T-helper 1 cell treated with Interleukin-12 subunit alpha and Interleukin-12 subunit beta and Interleukin-4 antibody, amounts not matched to agents 30 μg/mL and 1 μg/mL, for 36 hours (primary cell): ENCODE data around the gene CEP85.

ENCODE experiments used
- H3K27ac Mint-ChIP-seq: one replicate; pipeline ENCODE4 v1.8.0; 2021; ENCODE audit warnings: mild to moderate bottlenecking, mixed read lengths
- H3K27me3 Mint-ChIP-seq: one replicate; pipeline ENCODE4 v1.8.0; 2021; ENCODE audit warnings: low read depth, mixed read lengths
- H3K36me3 Mint-ChIP-seq: one replicate; pipeline ENCODE4 v1.8.0; 2021; ENCODE audit warnings: low read depth, mixed read lengths
- H3K4me1 Mint-ChIP-seq: one replicate; pipeline ENCODE4 v1.8.0; 2021; ENCODE audit warnings: low read depth, mixed read lengths
- H3K4me3 Mint-ChIP-seq: one replicate; pipeline ENCODE4 v1.8.0; 2021; ENCODE audit warnings: mild to moderate bottlenecking, moderate library complexity, mixed read lengths
- H3K9me3 Mint-ChIP-seq: one replicate; pipeline ENCODE4 v1.8.0; 2021; ENCODE audit warnings: mixed read lengths

The CEP85 gene

DNA sequence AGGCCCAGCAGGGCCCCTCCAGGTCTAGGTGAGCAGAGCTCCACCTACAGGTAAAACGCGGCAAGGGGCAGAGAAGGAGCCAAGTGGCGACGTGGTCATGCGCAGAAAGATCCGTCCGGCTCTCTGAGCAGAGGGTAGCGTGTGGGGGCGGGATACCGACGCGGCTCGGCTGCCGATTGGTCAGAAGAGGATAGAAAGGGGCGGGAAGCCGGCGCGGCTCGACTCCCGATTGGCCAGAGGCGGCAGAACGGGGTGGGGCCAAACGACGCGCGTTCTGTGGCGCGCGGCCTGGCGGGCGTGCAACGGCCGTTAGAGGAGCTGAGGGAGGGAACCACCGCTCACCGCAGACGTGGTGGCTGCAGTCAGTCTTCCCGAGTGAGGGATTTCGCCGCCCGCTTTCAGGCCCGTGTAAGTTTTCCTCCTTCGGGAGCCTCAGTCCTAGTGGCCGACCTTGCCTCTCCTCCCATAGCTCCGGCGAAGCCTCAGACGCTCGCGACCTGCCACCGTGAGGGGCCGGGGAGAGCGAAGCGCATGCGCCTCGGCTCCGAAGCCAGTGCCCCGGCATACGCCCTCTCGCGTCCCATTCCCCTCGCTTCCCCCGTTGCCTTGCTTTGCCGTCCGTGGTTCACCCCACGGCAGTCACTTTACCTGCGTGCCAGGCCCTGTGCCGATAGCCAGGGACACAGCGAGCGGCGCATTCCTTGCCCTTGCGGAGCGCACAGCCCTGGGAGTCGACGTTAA is at the start of gene CEP85:
Gene CEP85 (plus strand): TSS at position 298 of the 741 bp plus-strand sequence. CDS start 5,584 bp downstream, outside the sequence.
- H3K9me3 Mint-ChIP-seq = no peaks in the 10 kb centered on the region
- H3K4me1 Mint-ChIP-seq = peaks cover 30% of the 10 kb centered on the region
- peaks cover 2% of the 10 kb centered on the region for H3K36me3 Mint-ChIP-seq
- peak within 1 kb of the TSS; percentile 93 for H3K4me3 Mint-ChIP-seq
- H3K27me3 Mint-ChIP-seq = peaks cover 9% of the 10 kb centered on the region
- peak within 1 kb of the TSS; percentile 90 for H3K27ac Mint-ChIP-seq

- no peaks in the 10 kb centered on the region for H3K36me3 Mint-ChIP-seq
- H3K9me3 Mint-ChIP-seq = no peaks in the 10 kb centered on the region
- no peak overlapping the region for H3K4me3 Mint-ChIP-seq
- no peaks in the 10 kb centered on the region for H3K4me1 Mint-ChIP-seq
- no peak overlapping the region for H3K27ac Mint-ChIP-seq
- H3K27me3 Mint-ChIP-seq = no peaks in the 10 kb centered on the region
Measured at GRCh38 chr1:26184883-26185282, 49.1 kb upstream of the CEP85 start.

GRCh38 chr1:26187882-26188281 is 46.1 kb upstream of the CEP85 start:
- Mint-ChIP-seq H3K9me3 (no peaks in the 10 kb centered on the region), H3K4me3 (no peak overlapping the region), H3K27ac (no peak overlapping the region), H3K4me1 (peaks cover 10% of the 10 kb centered on the region), H3K36me3 (peaks cover 2% of the 10 kb centered on the region), H3K27me3 (peaks cover 3% of the 10 kb centered on the region)

DNA sequence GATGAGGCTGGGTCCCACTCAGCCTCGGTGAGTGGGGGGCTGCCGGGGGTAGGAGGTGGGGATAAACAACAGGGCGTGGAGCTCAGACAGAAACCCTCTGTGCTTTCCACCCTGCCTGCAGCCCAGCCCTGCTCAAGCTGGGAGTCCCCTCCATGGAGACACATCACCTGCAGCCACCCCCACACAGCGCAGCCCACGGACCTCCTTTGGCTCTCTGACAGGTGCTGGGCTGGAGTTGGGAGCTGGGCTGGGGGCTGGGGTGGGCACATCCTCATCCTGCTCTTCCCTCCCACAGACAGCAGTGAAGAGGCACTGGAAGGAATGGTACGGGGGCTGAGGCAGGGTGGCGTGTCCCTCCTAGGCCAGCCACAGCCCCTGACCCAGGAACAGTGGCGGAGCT is 45.5 kb upstream of the CEP85 start:
- peaks cover 15% of the 10 kb centered on the region for H3K4me1 Mint-ChIP-seq
- no peak overlapping the region for H3K4me3 Mint-ChIP-seq
- H3K27me3 Mint-ChIP-seq = peaks cover 3% of the 10 kb centered on the region
- H3K27ac Mint-ChIP-seq = no peak overlapping the region
- peaks cover 2% of the 10 kb centered on the region for H3K36me3 Mint-ChIP-seq
- H3K9me3 Mint-ChIP-seq = no peaks in the 10 kb centered on the region

DNA sequence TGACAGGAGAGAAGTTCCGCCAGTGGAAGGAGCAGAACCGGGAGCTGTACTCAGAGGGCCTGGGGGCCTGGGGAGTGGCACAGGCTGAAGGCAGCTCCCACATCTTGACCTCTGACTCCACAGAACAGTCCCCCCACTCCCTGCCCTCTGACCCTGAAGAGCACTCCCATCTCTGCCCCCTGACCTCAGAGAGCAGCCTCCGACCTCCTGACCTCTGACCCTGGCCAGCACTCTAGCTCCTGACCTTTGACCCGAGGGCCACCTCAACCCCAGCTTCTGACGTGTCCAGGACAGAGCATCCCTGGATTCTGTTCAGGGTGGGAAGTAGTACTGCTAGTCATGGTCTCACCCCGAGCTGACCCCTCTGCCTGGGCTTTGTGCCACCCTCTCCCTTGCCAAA is 44.7 kb upstream of the CEP85 start:
- no peaks in the 10 kb centered on the region for H3K9me3 Mint-ChIP-seq
- H3K36me3 Mint-ChIP-seq = peaks cover 2% of the 10 kb centered on the region
- H3K27me3 Mint-ChIP-seq = peaks cover 8% of the 10 kb centered on the region
- no peak overlapping the region for H3K4me3 Mint-ChIP-seq
- no peak overlapping the region for H3K27ac Mint-ChIP-seq
- peaks cover 20% of the 10 kb centered on the region for H3K4me1 Mint-ChIP-seq

GRCh38 chr1:26189751-26190275 is 44.2 kb upstream of the CEP85 start:
- H3K36me3 Mint-ChIP-seq = peaks cover 2% of the 10 kb centered on the region
- H3K9me3 Mint-ChIP-seq = no peaks in the 10 kb centered on the region
- peaks cover 8% of the 10 kb centered on the region for H3K27me3 Mint-ChIP-seq
- no peak overlapping the region for H3K4me3 Mint-ChIP-seq
- H3K27ac Mint-ChIP-seq = no peak overlapping the region
- peaks cover 20% of the 10 kb centered on the region for H3K4me1 Mint-ChIP-seq

GRCh38 chr1:26190373-26190987 is 43.5 kb upstream of the CEP85 start, which contains the start of gene CATSPER4:
CATSPER4 (plus strand) TSS chr1:26190602; CDS start chr1:26190628, 26 bp downstream.
- Mint-ChIP-seq H3K36me3 (peaks cover 2% of the 10 kb centered on the region), H3K27me3 (peaks cover 11% of the 10 kb centered on the region), H3K27ac (peak within 1 kb of the TSS; percentile 11), H3K4me1 (peaks cover 22% of the 10 kb centered on the region), H3K4me3 (no peak within 1 kb of the TSS), H3K9me3 (no peaks in the 10 kb centered on the region)

DNA sequence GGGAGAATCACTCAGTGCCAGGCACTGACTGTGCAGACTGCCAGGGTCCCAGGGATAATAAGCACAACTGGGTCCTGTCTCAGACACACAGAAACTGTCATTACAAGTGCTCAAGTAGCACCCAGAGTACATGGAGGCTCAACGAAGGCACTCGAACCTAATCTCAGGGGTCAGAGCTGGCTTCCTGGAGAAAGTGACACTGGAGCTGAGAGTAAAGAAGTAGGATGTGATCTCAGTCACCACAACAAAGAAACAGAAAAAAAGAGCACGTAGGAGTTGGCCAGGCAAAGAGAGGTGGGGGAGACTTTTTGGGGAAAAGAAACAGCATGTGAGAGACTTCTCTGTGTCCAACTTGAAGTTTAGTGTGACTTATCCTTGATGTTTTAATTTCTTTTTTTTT is 42.3 kb upstream of the CEP85 start:
- Mint-ChIP-seq H3K36me3 (peaks cover 2% of the 10 kb centered on the region), H3K27me3 (peaks cover 11% of the 10 kb centered on the region), H3K4me3 (peak overlapping the region; percentile 58), H3K27ac (peak overlapping the region; percentile 8), H3K9me3 (no peaks in the 10 kb centered on the region), H3K4me1 (peaks cover 22% of the 10 kb centered on the region)

DNA sequence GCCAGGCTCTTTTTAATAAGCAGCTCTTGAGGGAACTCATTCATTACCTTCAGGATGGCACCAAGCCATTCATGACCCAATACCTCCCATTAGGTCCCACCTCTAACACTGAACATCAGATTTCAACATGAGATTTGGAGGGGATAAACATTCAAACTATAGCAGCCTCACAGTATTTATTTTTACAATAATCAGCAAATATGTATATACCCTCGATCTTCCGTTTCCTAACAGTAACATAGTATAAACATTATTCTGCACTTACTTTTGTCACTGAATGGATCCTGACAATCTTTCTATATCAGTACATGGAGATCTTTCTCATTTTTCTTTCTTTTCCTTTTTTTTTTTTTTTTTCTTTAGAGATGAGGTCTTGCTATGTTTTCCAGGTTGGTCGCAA is 38.2 kb upstream of the CEP85 start:
- no peaks in the 10 kb centered on the region for H3K9me3 Mint-ChIP-seq
- H3K36me3 Mint-ChIP-seq = peaks cover 2% of the 10 kb centered on the region
- peaks cover 22% of the 10 kb centered on the region for H3K27me3 Mint-ChIP-seq
- H3K4me1 Mint-ChIP-seq = peaks cover 32% of the 10 kb centered on the region
- H3K4me3 Mint-ChIP-seq = no peak overlapping the region
- no peak overlapping the region for H3K27ac Mint-ChIP-seq

DNA sequence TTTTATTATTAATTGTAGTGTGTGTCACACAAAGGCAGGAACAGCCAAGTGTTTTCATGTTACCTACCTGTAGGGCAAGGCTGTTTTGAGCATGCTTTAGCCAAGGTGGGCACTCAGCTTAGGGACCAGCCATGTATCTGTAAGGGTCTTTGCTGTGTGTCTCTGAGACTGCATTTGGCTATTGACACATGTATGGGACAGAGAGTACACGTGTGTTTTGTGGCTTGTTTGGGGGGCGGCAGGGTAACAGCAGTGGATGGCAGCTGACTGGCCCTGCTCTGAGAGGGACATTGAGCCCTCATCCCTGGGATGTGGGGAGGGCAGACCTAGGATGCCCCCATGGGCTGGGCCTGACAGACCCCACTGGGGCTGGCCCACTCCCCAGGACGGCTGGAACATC is 36.7 kb upstream of the CEP85 start:
- no peaks in the 10 kb centered on the region for H3K36me3 Mint-ChIP-seq
- no peaks in the 10 kb centered on the region for H3K9me3 Mint-ChIP-seq
- no peak overlapping the region for H3K27ac Mint-ChIP-seq
- H3K27me3 Mint-ChIP-seq = peaks cover 19% of the 10 kb centered on the region
- H3K4me1 Mint-ChIP-seq = peaks cover 38% of the 10 kb centered on the region
- no peak overlapping the region for H3K4me3 Mint-ChIP-seq

DNA sequence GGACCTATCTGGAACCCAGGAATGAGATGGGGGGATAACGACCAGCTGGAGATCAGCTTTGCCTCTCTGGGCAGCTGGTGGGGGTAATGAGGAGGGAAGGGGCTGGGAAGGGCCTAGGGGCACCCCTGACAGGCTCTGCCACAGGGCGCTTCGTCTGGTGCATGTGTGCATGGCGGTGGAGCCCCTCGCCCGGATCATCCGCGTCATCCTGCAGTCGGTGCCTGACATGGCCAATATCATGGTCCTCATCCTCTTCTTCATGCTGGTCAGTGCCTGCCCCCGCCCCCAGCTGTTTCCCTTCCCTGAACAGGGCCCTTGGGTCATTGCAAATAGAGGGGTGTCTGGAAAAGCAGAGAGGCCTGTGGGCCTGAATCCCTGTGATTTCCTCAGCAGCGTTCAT is 36.2 kb upstream of the CEP85 start:
- H3K4me3 Mint-ChIP-seq = no peak overlapping the region
- H3K27me3 Mint-ChIP-seq = peaks cover 19% of the 10 kb centered on the region
- H3K27ac Mint-ChIP-seq = no peak overlapping the region
- no peaks in the 10 kb centered on the region for H3K36me3 Mint-ChIP-seq
- H3K9me3 Mint-ChIP-seq = no peaks in the 10 kb centered on the region
- peaks cover 41% of the 10 kb centered on the region for H3K4me1 Mint-ChIP-seq

DNA sequence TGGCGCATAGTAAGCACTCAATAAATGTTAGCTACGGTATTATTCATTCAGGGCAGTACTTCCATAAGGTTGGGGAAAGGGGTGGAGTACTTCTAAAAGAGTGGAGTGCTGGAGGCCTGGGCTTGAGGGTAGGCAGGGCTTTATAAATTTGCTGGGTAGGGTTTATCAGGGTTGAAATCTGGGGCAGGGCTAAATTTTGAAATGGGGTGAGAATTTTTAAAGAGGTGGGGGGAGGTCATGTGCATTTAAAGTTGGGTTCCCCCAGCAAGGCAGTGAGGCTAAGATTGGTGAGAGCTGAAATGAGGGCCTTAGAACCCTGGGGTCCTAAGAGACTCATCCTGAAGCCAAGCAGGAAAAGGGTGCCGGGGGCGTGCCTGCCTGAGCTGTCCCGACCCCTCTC is 33.6 kb upstream of the CEP85 start:
- H3K9me3 Mint-ChIP-seq = no peaks in the 10 kb centered on the region
- H3K4me1 Mint-ChIP-seq = peaks cover 37% of the 10 kb centered on the region
- H3K27me3 Mint-ChIP-seq = peaks cover 11% of the 10 kb centered on the region
- H3K36me3 Mint-ChIP-seq = no peaks in the 10 kb centered on the region
- no peak overlapping the region for H3K4me3 Mint-ChIP-seq
- peak overlapping the region; percentile 39 for H3K27ac Mint-ChIP-seq

GRCh38 chr1:26203642-26204318 is 30.2 kb upstream of the CEP85 start:
- peaks cover 38% of the 10 kb centered on the region for H3K4me1 Mint-ChIP-seq
- H3K4me3 Mint-ChIP-seq = no peak overlapping the region
- no peaks in the 10 kb centered on the region for H3K9me3 Mint-ChIP-seq
- H3K27ac Mint-ChIP-seq = no peak overlapping the region
- peaks cover 4% of the 10 kb centered on the region for H3K27me3 Mint-ChIP-seq
- no peaks in the 10 kb centered on the region for H3K36me3 Mint-ChIP-seq

DNA sequence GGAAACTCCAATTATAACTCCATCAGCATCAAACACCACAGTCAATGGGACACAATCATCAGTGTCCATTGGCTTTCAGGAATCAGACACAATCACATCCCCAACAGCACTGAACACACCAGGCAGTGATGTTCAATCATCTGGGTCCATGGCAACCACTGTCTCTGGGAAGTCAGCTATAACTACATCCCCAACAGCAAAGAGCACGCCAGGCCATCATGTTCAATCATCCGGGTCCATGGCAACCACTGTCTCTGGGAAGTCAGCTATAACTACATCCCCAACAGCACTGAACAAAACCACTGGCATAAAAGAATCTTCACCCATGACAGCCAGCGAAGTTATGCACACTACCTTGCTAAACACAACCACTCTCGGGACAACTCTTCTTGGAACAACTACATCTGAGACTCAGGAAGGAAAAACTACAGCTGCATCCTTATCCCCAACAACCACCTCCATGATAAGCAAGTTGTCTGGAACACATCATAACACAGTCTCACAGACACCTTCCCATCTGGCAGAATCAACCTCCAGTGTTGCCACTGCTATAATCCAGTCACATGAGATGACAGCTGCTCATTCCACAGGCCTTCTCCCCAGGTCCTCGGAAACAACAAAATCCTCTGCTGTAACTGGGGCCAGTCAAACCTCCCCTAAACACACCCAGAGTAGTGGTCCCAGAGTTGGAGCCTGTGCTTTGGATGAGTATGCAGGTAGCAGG is 23.7 kb upstream of the CEP85 start:
- Mint-ChIP-seq H3K36me3 (no peaks in the 10 kb centered on the region), H3K4me1 (peaks cover 1% of the 10 kb centered on the region), H3K27me3 (peaks cover 18% of the 10 kb centered on the region), H3K9me3 (no peaks in the 10 kb centered on the region), H3K4me3 (no peak overlapping the region), H3K27ac (no peak overlapping the region)
